NCI-H1694 (cell line): ENCODE measurements around the gene METAP1D.
"Not testable (repeated sequence)": the region's sequence is repeated elsewhere in the genome, so short reads cannot be mapped to it uniquely, and the experiment has no call there.

Source experiments
- DNase-seq: peaks from one replicate; lab custom pipeline; 2025; lab: John Stamatoyannopoulos, UW

METAP1D gene

DNA sequence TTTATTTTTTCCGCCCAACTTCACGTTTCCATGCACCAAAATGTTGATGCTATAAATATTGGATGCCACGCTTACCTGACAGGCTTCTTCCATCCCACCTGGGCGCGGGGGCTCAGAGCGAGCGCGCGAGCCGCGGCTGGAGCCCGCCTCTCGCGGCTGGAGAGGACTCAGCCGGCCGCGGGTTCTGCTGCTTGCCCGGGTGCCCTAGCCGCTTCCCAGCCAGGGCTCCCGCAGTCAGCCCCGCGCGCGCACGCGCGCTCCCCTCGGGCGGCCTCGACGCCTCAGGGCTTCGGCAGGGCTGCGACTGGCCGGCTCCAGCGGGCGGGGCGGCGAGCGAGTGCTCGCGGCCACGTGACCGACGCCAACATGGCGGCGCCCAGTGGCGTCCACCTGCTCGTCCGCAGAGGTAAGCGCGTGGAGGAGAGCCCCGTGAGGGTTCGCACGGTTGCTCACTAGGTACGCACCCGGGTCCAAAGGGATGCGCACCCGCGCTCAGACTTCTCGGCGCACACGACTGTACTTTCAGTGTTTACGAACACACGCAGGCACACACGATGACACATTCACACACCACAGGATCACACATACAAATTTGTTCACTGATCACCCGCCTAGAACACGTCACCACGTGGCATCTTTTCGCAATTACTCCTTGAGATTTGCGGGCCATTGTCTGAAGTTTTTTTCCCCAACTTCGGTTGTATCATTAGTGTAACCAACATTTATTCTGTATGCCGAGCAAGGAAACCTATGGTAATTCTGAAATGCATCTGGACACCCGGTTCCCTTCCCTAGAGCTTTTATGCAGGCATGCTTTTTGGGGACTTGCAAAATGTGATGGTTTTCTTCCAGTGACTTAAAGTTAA, at the start of gene METAP1D:
METAP1D (plus strand) TSS at position 350 of the 866 bp plus-strand sequence; CDS start at position 367, 17 bp downstream.
- peak; percentile 76 for DNase-seq

DNA sequence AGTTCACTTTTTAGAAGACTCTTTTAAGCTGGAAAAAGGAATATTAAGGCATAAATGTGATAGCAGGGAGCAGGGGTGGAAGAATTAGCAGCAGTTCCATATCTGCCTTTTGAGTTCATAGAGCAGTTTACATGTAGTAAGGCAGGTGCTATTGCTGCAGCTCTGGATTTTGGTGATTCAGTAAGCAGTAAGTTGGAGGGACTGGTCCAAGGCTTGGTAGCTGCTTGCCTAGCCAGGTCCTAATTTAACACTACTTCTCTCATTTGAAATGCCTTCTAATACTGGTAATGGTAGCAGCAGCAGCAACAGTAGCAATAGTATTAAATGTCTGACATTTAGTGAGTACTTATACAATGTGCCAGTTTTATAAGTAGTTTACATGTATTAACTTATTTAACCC, 47.5 kb upstream of the METAP1D start:
- no peak for DNase-seq

DNA sequence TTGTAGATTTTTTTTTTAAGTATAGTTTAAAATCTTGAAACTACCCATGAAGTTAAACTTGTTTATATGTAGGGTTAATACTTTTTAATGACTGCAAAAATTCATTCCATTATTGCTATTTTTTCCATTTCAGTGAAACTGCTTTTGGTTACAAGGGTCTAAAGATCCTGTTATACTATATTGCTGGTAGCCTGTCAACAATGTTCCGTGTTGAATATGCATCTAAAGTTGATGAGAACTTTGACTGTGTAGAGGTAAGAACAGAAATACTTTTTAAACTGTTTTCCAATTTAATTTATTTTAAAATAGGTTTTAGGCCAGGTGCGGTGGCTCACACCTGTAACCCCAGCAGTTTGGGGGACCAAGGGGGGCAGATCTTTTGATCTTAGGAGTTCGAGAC, 47.0 kb upstream of the METAP1D start:
- DNase-seq = no peak

- DNase-seq = no peak
Observed at GRCh38 chr2:171956135-171956825, 43.5 kb upstream of the METAP1D start.

DNA sequence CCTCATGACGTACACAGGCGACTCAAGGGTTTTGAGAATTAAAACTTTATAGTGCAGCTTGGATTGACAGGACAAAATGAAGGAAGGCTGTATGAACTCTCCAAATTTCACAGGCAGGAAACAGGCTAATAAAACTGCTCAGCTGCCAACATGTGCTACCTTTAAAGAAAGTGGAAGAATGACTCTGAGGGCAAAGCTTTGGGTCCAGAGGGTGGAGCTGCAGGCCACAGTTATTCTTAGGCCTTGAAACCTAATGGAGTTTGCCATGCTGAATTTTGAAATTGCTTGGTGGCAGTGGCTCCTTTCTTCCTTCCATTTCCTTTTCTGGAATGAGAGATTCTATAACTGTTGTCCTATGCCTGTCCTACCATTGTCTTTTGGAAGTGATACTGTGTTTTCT, 42.7 kb upstream of the METAP1D start:
- DNase-seq = no peak

GRCh38 chr2:171958475-171958874, 41.3 kb upstream of the METAP1D start:
- no peak for DNase-seq

GRCh38 chr2:171959998-171960397, 39.8 kb upstream of the METAP1D start:
- no peak for DNase-seq

GRCh38 chr2:171960570-171960969, 39.2 kb upstream of the METAP1D start:
- no peak for DNase-seq

GRCh38 chr2:171963198-171963597, 36.6 kb upstream of the METAP1D start:
- DNase-seq = no peak

- no peak for DNase-seq
Observed at GRCh38 chr2:171964308-171964707, 35.4 kb upstream of the METAP1D start.

DNA sequence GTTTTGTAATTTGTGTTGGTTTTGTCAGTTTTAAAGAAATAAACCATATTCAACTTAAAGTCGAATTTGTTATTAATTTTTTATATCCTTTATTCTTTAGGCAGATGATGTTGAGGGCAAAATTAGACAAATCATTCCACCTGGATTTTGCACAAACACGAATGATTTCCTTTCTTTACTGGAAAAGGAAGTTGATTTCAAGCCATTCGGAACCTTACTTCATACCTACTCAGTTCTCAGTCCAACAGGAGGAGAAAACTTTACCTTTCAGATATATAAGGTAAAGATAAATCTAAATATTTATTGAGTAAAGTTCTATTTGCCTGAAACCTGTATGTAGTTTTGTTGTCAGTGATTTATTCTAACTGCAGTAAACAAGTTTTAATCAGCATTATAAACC, 34.5 kb upstream of the METAP1D start:
- no peak for DNase-seq

GRCh38 chr2:171965661-171966060, 34.1 kb upstream of the METAP1D start:
- DNase-seq = no peak

- no peak for DNase-seq
Observed at GRCh38 chr2:171966235-171966634, 33.5 kb upstream of the METAP1D start.

DNA sequence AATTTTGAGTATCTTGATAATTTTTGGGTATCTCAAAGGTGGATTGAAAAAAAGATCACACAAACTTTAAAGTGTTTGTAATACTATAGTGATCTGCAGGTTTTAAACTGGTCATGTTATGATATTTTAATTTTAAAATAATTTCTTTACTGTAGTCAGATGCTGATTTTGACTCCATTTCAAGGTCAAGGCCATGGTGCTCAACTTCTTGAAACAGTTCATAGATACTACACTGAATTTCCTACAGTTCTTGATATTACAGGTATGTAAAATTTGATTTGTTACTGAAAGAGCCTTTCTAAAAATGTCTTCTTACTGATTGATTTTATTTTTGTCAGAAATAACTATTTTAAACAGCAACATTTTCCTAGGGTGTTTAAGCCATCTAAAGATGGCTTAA, 33.1 kb upstream of the METAP1D start:
- DNase-seq = no peak

GRCh38 chr2:171968509-171968908, 31.2 kb upstream of the METAP1D start:
- DNase-seq = no peak

GRCh38 chr2:171972329-171972982, 27.3 kb upstream of the METAP1D start:
- no peak for DNase-seq

- no peak for DNase-seq
Observed at GRCh38 chr2:171979103-171979502, 20.6 kb upstream of the METAP1D start.

GRCh38 chr2:171983924-171984323, 15.8 kb upstream of the METAP1D start:
- DNase-seq = not testable (repeated sequence)

DNA sequence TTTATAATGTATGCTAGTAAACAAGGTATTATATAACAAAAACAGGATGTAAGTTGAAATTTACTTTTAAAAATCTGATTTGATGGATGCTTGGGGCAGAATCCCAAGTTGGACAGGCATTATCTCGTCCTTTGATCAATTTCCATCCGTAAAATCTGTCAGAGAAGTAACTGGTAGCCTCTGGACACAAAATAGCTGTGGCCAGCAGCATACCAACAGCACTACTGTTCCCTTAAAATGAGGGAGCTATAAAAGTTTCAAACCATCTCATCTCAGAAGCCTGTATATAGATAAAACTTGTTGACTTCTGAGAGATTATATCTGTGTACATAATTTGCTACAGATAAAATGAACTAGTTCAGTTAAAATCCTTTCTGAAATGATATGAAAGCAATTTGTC, 14.7 kb upstream of the METAP1D start:
- DNase-seq = no peak

- no peak for DNase-seq
Observed at GRCh38 chr2:171986778-171987177, 13.0 kb upstream of the METAP1D start.

DNA sequence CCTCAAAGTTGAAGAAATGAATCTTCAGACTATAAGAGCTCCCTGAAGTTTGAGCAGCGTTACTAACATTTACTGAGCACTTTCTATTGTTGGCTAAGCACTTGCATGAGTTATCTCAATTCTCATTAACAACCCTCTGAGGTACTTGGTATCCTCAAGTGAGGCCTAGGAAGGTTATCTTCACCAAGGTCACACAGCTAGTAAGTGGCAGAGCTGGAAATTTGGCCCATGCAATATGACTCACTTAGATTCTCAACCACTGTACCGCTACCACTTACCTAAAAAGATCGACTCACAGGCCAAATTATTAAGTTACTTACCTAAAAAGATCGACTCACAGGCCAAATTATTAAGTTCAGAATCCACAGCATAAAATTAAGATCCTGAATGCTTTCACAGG, 8.7 kb upstream of the METAP1D start:
- DNase-seq = no peak

DNA sequence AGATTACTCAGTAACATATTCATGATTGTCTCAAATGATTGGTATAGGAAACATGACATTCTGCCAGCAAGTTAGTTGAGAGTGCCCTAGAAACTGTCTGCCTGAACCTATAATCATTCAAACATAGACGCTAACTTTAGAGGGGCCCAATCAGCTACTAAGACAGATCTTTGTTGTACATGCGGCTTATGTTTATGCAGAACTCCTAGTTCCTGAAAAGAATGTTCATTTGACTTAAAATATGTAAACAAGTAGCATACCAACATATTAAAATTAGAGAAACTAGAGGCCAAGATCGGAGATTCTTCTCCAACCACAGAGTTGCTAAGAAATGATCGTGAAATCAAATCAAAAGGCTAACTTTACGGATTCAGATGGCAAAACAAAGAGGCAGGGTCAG, 4.2 kb upstream of the METAP1D start:
- DNase-seq = no peak

DNA sequence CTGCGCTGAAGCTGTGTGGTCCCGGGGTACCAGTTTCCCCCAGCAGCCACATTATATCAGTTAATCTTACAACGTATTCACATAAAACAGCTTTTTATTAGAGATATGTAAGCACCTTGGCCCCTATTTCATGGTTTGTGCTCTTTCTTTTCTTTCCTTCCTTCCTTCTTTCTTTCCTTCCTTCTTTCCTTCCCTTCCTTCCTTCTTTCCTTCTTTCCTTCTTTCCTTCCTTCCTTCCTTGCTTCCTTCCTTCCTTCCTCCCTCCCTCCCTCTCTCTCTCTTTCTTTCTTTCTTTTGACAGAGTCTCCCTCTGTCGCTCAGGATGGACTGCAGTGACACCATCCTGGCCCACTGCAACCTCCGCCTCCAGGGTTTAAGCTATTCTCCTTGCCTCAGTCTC, 3.7 kb upstream of the METAP1D start:
- no peak for DNase-seq
